ENCODE measurements around the gene NRGN.
A peak's percentile ranks its signal among the peaks of the same experiment; 100 is the strongest.

NRGN gene

GRCh38 chr11:124740277-124740882 lies 638 bp downstream of the NRGN start:
- DNase-seq (ENCODE audit: low spot score) = no peak

GRCh38 chr11:124742555-124742954 lies 2.8 kb downstream of the NRGN start:
- no peak for DNase-seq (ENCODE audit: low spot score)

- no peak for DNase-seq (ENCODE audit: low spot score)
Measured at GRCh38 chr11:124743050-124743449, 3.3 kb downstream of the NRGN start.

GRCh38 chr11:124745270-124745834 lies 5.6 kb downstream of the NRGN start:
- no peak for DNase-seq (ENCODE audit: low spot score)

- DNase-seq (ENCODE audit: low spot score) = peak; percentile 49
Measured at GRCh38 chr11:124745835-124746620, 6.3 kb downstream of the NRGN start.

GRCh38 chr11:124746621-124747243 lies 7.0 kb downstream of the NRGN start:
- peak; percentile 94 for DNase-seq (ENCODE audit: low spot score)

GRCh38 chr11:124747406-124748099 lies 7.8 kb downstream of the NRGN start:
- DNase-seq (ENCODE audit: low spot score) = no peak

- DNase-seq (ENCODE audit: low spot score) = no peak
Measured at GRCh38 chr11:124748100-124748418, 8.3 kb downstream of the NRGN start.

- DNase-seq (ENCODE audit: low spot score) = no peak
Measured at GRCh38 chr11:124748481-124749343, 9.0 kb downstream of the NRGN start.

GRCh38 chr11:124749912-124750311 lies 10.2 kb downstream of the NRGN start:
- DNase-seq (ENCODE audit: low spot score) = no peak

- DNase-seq (ENCODE audit: low spot score) = no peak
Measured at GRCh38 chr11:124751391-124751740, 11.6 kb downstream of the NRGN start.

- DNase-seq (ENCODE audit: low spot score) = no peak
Measured at GRCh38 chr11:124751741-124752470, 12.2 kb downstream of the NRGN start, which contains the start of gene VSIG2. Gene VSIG2, minus strand, starts transcription at chr11:124752255. Its CDS starts 118 bp downstream, at chr11:124752137.

- no peak for DNase-seq (ENCODE audit: low spot score)
Measured at GRCh38 chr11:124752471-124753102, 12.8 kb downstream of the NRGN start.

- DNase-seq (ENCODE audit: low spot score) = no peak
Measured at GRCh38 chr11:124753205-124753604, 13.5 kb downstream of the NRGN start.

- no peak for DNase-seq (ENCODE audit: low spot score)
Measured at GRCh38 chr11:124753624-124754023, 13.9 kb downstream of the NRGN start.

- DNase-seq (ENCODE audit: low spot score) = no peak
Measured at GRCh38 chr11:124754309-124754708, 14.6 kb downstream of the NRGN start.

GRCh38 chr11:124754710-124755109 lies 15.0 kb downstream of the NRGN start:
- DNase-seq (ENCODE audit: low spot score) = no peak

GRCh38 chr11:124756033-124756752 lies 16.5 kb downstream of the NRGN start:
- DNase-seq (ENCODE audit: low spot score) = no peak

GRCh38 chr11:124756753-124757227 lies 17.0 kb downstream of the NRGN start:
- DNase-seq (ENCODE audit: low spot score) = no peak
